Peyer's patch (tissue), 4 donors: Measurements from ENCODE around the gene CACNB2. TPM values are rescaled to one million over a fixed set of nuclear protein-coding genes. Genes with fewer than 3 reads are reported as not detected.

Source experiments
- DNase-seq, 3 donors: peaks; one replicate each; pipeline ENCODE4 v3.0.0-alpha.2; 2017 to 2019
- H3K27ac ChIP-seq, 4 donors: fragments of 200-600 bp; sonication (generic); one replicate each; pipeline ENCODE4 v1.5.1; 2016 to 2019
- H3K27me3 ChIP-seq, 2 donors: fragments of 200-600 bp; sonication (generic); one replicate each; pipeline ENCODE4 v1.5.1; 2019
- H3K36me3 ChIP-seq, 3 donors: fragments of 200-600 bp; sonication (generic); one replicate each; pipeline ENCODE4 v1.5.1; 2016 to 2019
- H3K4me1 ChIP-seq, 4 donors: fragments of 200-600 bp; sonication (generic); one replicate each; pipeline ENCODE4 v1.5.1; 2016 to 2019
- H3K4me3 ChIP-seq, 4 donors: fragments of 200-600 bp; sonication (generic); 1 replicate in 3 of 4; 2 replicates in 1 of 4; pipeline ENCODE4 v1.5.1; 2016 to 2019; ENCODE audit warnings: mild to moderate bottlenecking in 1 of 4
- H3K9me3 ChIP-seq, 4 donors: fragments of 200-600 bp; sonication (generic); one replicate each; pipeline ENCODE4 v1.5.1; 2016 to 2019; ENCODE audit warnings: mild to moderate bottlenecking in 1 of 4
- POLR2A ChIP-seq, 2 donors: fragments of 450-650 bp; IDR thresholded peaks; one replicate each; pipeline ENCODE4 v1.5.1; 2017; ENCODE audit warnings: antibody characterized with exemption in 2 of 2, mild to moderate bottlenecking in 2 of 2, moderate library complexity in 2 of 2
- total RNA-seq, 4 donors: library from RNA; depleted of rRNA; stranded (reverse); fragments of >200 nt; gene quantifications; one replicate each; pipeline ENCODE4 v1.1.0, GENCODE V29; 2016
- TF ChIP-seq, protein P1 (sequence below), 6 experiments: fragments of 450-650 bp in 4 of 6; fragments of 200-600 bp in 2 of 6; sonication (generic) in 1 of 6; IDR thresholded peaks; one replicate each; pipeline ENCODE4 v1.5.1; 2017 to 2019; ENCODE audit warnings: antibody characterized with exemption in 6 of 6, mild to moderate bottlenecking in 3 of 6, moderate library complexity in 1 of 6

The CACNB2 gene
- total RNA-seq, 4 donors from 2014 or later, result 35.4 to 80.8 (median 48.2) TPM

DNA sequence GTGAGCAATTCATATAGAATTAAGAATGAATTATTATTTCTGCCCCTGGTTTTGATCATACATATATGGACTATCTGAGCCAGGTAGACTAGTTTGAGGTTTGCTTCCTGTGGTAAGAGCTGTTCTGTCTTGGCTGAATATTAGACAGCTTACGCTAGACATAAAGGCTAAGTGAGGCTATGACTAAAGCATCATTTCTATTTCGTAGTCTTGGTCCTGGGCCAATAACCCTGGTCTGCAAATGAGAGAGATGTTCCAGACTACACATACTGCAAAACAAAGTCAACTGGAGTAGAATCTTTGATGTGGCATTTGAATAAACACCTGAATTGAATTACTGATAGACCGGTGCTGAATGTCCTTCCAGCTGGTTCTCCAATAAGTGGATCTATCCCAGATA is 40.8 kb upstream of the CACNB2 start:
- DNase-seq, result no peak
- Histone ChIP-seq H3K27me3 (no peaks in the 10 kb centered on the region), H3K27ac (no peak overlapping the region), H3K36me3 (no peaks in the 10 kb centered on the region), H3K9me3 (no peaks in the 10 kb centered on the region), H3K4me1 (no peaks in the 10 kb centered on the region), H3K4me3 (no peak overlapping the region)
- TF ChIP-seq, protein P1, sequence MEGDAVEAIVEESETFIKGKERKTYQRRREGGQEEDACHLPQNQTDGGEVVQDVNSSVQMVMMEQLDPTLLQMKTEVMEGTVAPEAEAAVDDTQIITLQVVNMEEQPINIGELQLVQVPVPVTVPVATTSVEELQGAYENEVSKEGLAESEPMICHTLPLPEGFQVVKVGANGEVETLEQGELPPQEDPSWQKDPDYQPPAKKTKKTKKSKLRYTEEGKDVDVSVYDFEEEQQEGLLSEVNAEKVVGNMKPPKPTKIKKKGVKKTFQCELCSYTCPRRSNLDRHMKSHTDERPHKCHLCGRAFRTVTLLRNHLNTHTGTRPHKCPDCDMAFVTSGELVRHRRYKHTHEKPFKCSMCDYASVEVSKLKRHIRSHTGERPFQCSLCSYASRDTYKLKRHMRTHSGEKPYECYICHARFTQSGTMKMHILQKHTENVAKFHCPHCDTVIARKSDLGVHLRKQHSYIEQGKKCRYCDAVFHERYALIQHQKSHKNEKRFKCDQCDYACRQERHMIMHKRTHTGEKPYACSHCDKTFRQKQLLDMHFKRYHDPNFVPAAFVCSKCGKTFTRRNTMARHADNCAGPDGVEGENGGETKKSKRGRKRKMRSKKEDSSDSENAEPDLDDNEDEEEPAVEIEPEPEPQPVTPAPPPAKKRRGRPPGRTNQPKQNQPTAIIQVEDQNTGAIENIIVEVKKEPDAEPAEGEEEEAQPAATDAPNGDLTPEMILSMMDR (IDR thresholded peaks at IDR 0.05), result no peak
- TF ChIP-seq POLR2A (IDR thresholded peaks at IDR 0.05), result no peak

DNA sequence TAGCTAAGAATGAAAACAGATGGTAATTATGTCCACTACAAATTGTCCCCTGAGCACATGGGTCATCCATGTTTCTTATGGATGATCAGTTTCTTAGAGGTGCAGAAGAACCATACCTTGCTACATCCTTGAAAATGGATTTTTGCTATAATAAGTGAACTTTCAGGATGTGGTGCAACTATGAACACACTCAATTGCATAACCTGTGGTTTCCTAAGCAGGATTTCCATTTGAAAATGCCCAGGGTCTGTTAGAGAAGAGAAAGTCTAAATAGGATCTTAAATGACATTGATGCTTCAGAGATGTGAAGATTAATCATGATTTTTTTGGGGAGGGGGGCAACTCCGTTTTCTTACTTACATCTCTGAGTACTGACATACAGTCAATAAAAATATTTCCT is 39.6 kb upstream of the CACNB2 start:
- Histone ChIP-seq H3K27me3 (no peaks in the 10 kb centered on the region), H3K27ac (no peak overlapping the region)
- TF ChIP-seq POLR2A (IDR thresholded peaks at IDR 0.05), result no peak
- TF ChIP-seq, protein P1 (IDR thresholded peaks at IDR 0.05), result no peak

GRCh38 chr10:18102404-18102803 is 37.8 kb upstream of the CACNB2 start:
- Histone ChIP-seq H3K27me3 (no peaks in the 10 kb centered on the region), H3K9me3 (no peaks in the 10 kb centered on the region), H3K36me3 (no peaks in the 10 kb centered on the region), H3K4me3 (no peak overlapping the region), H3K4me1 (no peaks in the 10 kb centered on the region), H3K27ac (no peak overlapping the region)
- TF ChIP-seq POLR2A (IDR thresholded peaks at IDR 0.05), result no peak
- TF ChIP-seq, protein P1 (IDR thresholded peaks at IDR 0.05), result no peak
- DNase-seq, result no peak

More for the DNA sequence above, 39.6 kb upstream of the CACNB2 start:
- Histone ChIP-seq H3K9me3 (no peaks in the 10 kb centered on the region), H3K36me3 (no peaks in the 10 kb centered on the region), H3K4me3 (no peak overlapping the region), H3K4me1 (no peaks in the 10 kb centered on the region)
- DNase-seq, result no peak

DNA sequence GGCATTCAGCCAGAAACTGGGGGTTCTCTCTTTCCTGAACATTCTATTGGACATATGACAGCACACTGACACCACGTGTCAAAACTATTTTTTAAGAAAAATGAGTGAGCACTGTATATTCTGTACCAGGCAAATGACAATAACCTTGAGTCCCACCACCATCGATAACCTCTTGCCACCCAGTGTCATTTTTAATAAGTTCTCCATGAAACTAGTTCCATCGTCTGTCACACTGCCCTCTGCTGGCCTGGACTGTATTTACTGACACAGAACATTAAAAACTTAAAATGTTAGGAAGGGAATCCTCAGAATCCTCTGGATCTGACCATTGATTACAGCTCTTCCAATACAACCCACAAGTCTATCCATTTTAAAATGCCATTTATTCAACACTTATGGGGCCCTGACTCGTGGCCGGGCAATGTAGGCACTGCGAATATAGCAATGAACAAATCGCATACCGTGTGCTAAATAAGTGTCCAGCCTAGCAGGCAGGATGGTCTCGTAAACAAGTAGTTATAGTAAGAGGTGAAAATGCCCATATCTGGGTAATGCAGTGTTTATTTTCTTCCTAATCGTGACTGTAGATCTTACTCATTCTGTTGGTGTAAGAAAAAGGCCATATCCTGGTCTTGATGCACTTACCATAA is 35.9 kb upstream of the CACNB2 start:
- no peak for TF ChIP-seq POLR2A (IDR thresholded peaks at IDR 0.05)
- TF ChIP-seq, protein P1 (IDR thresholded peaks at IDR 0.05), result peak in 5 of 6 experiments; percentile 20 to 67 (median 60)
- H3K27ac ChIP-seq, result no peak overlapping the region
- DNase-seq, result peak; percentile 24 to 75 (median 55)
- H3K36me3 ChIP-seq, result no peaks in the 10 kb centered on the region
- H3K4me1 ChIP-seq, result no peaks in the 10 kb centered on the region
- no peaks in the 10 kb centered on the region for H3K27me3 ChIP-seq
- no peak overlapping the region for H3K4me3 ChIP-seq
- H3K9me3 ChIP-seq, result no peaks in the 10 kb centered on the region

DNA sequence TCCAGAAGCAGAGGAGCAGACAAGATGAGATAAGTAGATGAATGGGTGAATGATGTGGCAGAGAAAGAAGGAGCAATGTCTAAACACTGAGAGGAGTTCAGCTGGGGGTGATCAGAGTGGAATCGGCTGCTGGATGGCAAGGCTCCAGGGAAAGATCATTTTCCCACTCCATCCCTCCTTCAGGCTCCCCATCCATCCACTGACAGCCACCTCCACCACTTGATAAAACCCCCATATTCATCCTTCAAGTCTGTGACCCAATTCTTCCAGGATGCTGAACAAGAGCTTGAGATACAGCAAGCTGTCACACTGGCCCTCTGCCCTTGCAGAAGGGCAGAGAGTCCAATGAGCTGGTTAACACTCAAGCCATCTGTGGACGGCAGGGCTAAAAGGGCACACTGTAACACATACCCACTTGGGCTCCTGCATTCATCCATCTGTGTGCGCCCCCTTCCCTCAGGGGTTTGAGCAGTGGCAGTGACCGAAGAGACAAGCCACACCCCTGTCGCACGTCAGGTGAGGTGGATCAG is 30.8 kb upstream of the CACNB2 start:
- no peaks in the 10 kb centered on the region for H3K27me3 ChIP-seq
- no peak overlapping the region for H3K4me3 ChIP-seq
- no peak for DNase-seq
- TF ChIP-seq POLR2A (IDR thresholded peaks at IDR 0.05), result no peak
- TF ChIP-seq, protein P1 (IDR thresholded peaks at IDR 0.05), result no peak
- H3K4me1 ChIP-seq, result no peaks in the 10 kb centered on the region
- no peak overlapping the region for H3K27ac ChIP-seq
- H3K9me3 ChIP-seq, result no peaks in the 10 kb centered on the region
- H3K36me3 ChIP-seq, result no peaks in the 10 kb centered on the region
